Subcutaneous abdominal adipose tissue (tissue), 5 donors: Measurements from ENCODE around the gene BRIP1.
"Not testable (repeated sequence)": the region's sequence is repeated elsewhere in the genome, so short reads cannot be mapped to it uniquely, and the experiment has no call there.

Experiments used
- H3K27ac ChIP-seq: one replicate; pipeline ENCODE4 v1.7.0; 2013; ENCODE audit warnings: low read depth, mild to moderate bottlenecking, inconsistent platforms, low read length, moderate library complexity
- H3K27me3 ChIP-seq, 5 donors: one replicate each; pipeline ENCODE4 v1.7.0; 2013; ENCODE audit warnings: low read length in 5 of 5, inconsistent platforms in 1 of 5; ENCODE audit not compliant: control insufficient read depth in 5 of 5, insufficient read depth in 4 of 5
- H3K36me3 ChIP-seq, 5 donors: one replicate each; pipeline ENCODE4 v1.7.0; 2013; ENCODE audit warnings: low read length in 5 of 5; ENCODE audit not compliant: control insufficient read depth in 5 of 5, insufficient read depth in 5 of 5
- H3K4me1 ChIP-seq, 5 donors: one replicate each; pipeline ENCODE4 v1.7.0; 2013; ENCODE audit warnings: low read length in 5 of 5, mild to moderate bottlenecking in 3 of 5, moderate library complexity in 1 of 5; ENCODE audit not compliant: control insufficient read depth in 5 of 5, insufficient read depth in 5 of 5
- H3K4me3 ChIP-seq, 5 donors: one replicate each; pipeline ENCODE4 v1.7.0; 2013; ENCODE audit warnings: low read length in 5 of 5, low read depth in 1 of 5
- H3K9ac ChIP-seq, 5 donors: one replicate each; pipeline ENCODE4 v1.7.0; 2013; ENCODE audit warnings: low read length in 5 of 5, mild to moderate bottlenecking in 4 of 5, moderate library complexity in 3 of 5
- H3K9me3 ChIP-seq, 5 donors: one replicate each; pipeline ENCODE4 v1.7.0; 2013; ENCODE audit warnings: low read length in 5 of 5; ENCODE audit not compliant: control insufficient read depth in 5 of 5
- donor health status: healthy.
- donor health status: healthy.
- donor health status: healthy.
- donor health status: healthy.
- donor health status: healthy.

The BRIP1 gene

DNA sequence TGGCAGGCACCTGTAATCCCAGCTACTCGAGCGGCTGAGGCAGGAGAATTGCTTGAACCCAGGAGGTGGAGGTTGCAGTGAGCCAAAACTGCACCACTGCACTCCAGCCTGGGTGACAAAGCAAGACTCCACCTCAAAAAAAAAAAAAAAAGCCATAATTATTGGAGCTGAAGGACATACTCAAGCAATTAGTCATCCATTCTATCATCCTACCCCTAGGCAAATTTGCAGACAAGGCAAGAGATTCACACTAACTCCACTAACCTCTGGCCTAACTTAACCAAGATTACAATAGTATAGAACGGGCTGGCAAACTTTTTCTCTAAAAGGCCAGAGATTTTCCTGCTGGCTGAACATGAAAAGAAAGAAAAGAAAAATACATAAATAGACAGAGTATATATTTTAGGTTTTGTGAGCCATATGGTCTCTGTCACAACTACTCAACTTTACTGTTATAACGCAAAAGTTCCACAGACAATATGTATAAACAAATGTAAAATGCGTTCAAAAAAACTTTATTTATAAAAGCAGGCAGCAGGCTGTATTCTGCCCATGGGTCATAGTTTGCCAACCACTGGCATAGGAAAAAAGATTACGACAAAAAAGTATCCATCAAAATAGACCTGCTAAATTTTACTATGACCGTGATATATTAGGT lies 29.7 kb downstream of the BRIP1 start:
- no peaks in the 10 kb centered on the region for H3K4me1 ChIP-seq
- no peak overlapping the region for H3K27ac ChIP-seq
- no peaks in the 10 kb centered on the region for H3K36me3 ChIP-seq
- H3K4me3 ChIP-seq, result no peak overlapping the region
- H3K9me3 ChIP-seq, result no peaks in the 10 kb centered on the region
- no peaks in the 10 kb centered on the region for H3K27me3 ChIP-seq
- no peak overlapping the region for H3K9ac ChIP-seq

DNA sequence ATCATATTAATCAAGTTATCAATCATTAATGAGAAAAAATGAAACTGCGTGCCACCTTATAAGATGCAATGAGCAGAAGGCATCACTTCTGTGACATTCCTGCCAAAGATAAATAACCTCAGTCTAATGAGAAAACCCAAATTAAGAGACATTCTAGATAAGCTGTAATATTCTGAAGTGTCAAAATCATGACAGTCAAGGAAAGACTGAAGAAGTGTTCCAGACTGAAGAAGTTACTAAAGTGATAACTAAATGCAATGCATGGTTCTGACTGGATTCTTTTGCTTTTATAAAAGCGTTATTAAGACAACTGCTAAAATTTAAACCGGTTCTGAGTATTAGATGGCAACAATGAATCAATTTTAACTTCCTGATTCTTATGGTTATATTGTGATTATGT lies 30.9 kb downstream of the BRIP1 start:
- Histone ChIP-seq H3K4me1 (no peaks in the 10 kb centered on the region), H3K27ac (no peak overlapping the region), H3K9me3 (peaks cover 0 to 2% (median 0%) of the 10 kb centered on the region in 5 donors), H3K27me3 (no peaks in the 10 kb centered on the region), H3K4me3 (no peak overlapping the region), H3K36me3 (no peaks in the 10 kb centered on the region), H3K9ac (no peak overlapping the region)

DNA sequence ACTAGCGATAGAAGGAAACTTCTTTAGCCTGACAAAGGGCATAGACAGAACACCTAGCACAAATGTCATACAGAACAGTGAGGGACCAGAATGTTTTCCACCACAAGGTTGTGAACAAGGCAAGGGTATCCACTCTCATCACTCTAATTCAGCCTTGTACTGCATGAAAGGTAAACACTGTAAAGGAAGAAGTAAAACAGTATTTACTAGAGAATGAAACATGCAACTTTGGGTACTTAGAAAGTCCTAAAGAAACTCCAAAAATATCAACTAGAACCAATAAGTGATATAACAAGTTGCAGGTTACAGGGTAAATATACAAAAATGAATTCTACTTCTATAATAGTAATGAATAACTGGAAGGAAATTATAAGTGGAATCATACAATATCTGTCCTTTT lies 32.2 kb downstream of the BRIP1 start:
- no peaks in the 10 kb centered on the region for H3K27me3 ChIP-seq
- peaks cover 0 to 2% (median 0%) of the 10 kb centered on the region in 5 donors for H3K9me3 ChIP-seq
- H3K27ac ChIP-seq, result no peak overlapping the region
- no peak overlapping the region for H3K4me3 ChIP-seq
- H3K9ac ChIP-seq, result no peak overlapping the region
- no peaks in the 10 kb centered on the region for H3K4me1 ChIP-seq
- no peaks in the 10 kb centered on the region for H3K36me3 ChIP-seq

DNA sequence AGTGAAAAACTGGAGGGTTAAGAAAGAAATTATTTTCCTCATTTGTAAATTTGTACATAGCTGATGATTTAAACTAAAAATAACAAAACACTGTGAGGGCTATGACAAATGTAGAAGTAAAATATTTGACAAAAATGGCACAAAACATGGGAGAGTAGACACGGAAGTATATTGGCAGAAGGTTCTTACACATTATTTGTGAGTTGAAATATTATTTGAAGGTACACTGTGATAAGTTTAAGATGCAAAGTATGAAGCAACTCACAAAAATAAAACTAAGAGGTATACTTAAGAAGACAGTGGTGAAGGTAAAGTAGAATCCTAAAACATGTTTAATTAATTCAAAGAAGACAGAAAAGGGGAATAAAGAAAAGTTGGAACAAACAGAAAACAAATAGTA lies 34.6 kb downstream of the BRIP1 start:
- no peaks in the 10 kb centered on the region for H3K27me3 ChIP-seq
- H3K9ac ChIP-seq, result no peak overlapping the region
- no peak overlapping the region for H3K27ac ChIP-seq
- no peaks in the 10 kb centered on the region for H3K4me1 ChIP-seq
- peaks cover 0 to 2% (median 0%) of the 10 kb centered on the region in 5 donors for H3K9me3 ChIP-seq
- no peaks in the 10 kb centered on the region for H3K36me3 ChIP-seq
- no peak overlapping the region for H3K4me3 ChIP-seq

DNA sequence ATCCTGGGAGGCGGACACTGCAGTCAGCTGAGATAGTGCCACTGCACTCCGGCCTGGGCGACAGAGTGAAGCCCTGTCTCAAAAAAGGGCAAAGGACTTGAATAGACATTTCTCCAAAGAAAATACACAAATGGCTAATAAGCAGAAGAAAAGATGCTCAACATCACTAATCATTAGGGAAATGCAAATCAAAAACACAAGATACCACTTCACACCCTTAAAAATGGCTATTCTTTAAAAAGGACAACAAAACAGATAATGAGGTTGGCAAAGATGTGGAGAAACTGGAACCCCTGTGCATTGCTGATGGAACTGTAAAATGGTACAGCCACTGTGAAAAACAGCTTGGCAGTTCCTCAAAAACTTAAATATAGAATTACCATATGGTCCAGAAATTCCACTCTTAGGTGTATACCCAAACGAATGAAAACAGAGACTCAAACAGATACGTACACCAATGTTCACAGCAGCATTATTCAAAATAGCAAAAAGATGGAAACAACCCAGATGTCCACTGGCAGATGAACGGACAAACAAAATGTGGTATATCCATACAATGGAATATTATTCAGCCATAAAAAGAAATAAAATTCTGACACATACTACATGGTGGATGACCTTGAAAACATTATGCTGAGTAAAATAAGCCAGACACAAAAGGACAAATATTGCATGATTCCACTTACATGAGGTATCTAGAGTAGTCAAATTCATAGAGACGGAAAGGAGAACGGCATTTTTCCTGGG lies 35.5 kb downstream of the BRIP1 start:
- no peak overlapping the region for H3K4me3 ChIP-seq
- no peaks in the 10 kb centered on the region for H3K36me3 ChIP-seq
- peaks cover 0 to 2% (median 0%) of the 10 kb centered on the region in 5 donors for H3K9me3 ChIP-seq
- no peak overlapping the region for H3K9ac ChIP-seq
- H3K27ac ChIP-seq, result no peak overlapping the region
- no peaks in the 10 kb centered on the region for H3K27me3 ChIP-seq
- no peaks in the 10 kb centered on the region for H3K4me1 ChIP-seq

DNA sequence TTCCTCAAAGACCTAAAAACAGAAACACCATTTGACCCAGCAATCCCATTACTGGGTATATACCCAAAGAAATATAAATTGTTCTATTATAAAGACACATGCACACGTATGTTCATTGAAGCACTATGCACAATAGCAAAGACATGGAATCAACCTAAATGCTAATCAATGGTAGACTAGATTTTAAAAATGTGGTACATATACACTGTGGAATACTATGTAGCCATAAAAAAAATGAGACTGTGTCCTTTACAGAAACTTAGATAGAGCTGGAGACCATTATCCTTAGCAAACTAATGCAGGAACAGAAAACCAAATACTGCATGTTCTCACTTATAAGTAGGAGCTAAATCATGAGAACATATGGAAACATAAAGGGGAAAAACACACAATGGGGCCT lies 36.5 kb downstream of the BRIP1 start:
- not testable (repeated sequence) for H3K36me3 ChIP-seq, H3K9me3 ChIP-seq, H3K27me3 ChIP-seq, H3K4me3 ChIP-seq, H3K4me1 ChIP-seq, H3K9ac ChIP-seq, H3K27ac ChIP-seq

DNA sequence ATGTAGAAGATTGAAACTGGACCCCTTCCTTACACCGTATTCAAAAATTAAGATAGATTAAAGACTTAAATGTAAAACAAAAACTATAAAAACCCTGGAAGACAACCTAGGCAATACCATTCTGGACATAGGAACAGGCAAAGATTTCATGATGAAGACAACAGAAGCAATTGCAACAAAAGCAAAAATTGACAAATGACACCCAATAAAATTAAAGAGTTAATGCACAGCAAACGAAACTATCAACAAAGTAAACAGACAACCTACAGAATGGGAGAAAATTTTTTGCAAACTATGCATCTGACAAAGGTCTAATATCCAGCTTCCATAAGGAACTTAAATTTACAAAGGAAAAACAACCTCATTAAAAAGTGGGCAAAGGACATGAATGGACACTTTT lies 37.1 kb downstream of the BRIP1 start:
- not testable (repeated sequence) for H3K9ac ChIP-seq, H3K4me1 ChIP-seq, H3K36me3 ChIP-seq, H3K27ac ChIP-seq, H3K4me3 ChIP-seq, H3K27me3 ChIP-seq, H3K9me3 ChIP-seq

DNA sequence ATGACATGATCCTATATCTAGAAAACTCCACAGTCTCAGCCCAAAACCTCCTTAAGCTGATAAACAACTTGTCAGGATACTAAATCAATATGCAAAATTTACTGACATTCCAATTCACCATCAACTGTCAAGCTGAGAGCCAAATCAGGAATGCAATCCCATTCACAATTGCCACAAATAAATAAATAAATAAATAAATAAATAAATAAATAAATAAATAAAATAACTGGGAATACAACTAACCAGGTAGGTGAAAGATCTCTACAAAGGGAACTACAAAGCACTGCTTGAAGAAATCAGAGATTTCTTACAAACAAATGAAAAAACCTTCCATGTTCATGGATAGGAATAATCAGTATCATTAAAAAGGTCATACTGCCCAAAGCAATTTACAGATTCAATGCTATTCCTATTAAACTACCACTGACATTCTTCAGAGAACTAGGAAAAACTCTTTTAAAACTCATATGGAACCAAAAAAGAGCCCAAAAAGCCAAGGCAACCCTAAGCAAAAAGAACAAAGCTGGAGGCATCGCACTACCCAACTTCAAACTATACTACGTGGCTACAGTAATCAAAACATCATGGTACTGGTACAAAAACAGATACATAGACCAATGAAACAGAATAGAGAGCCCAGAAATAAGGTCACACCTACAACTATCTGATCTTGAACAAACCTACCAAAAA lies 37.7 kb downstream of the BRIP1 start:
- no peak overlapping the region for H3K4me3 ChIP-seq
- no peaks in the 10 kb centered on the region for H3K4me1 ChIP-seq
- H3K9me3 ChIP-seq, result peaks cover 0 to 2% (median 0%) of the 10 kb centered on the region in 5 donors
- no peaks in the 10 kb centered on the region for H3K36me3 ChIP-seq
- no peak overlapping the region for H3K27ac ChIP-seq
- H3K9ac ChIP-seq, result no peak overlapping the region
- H3K27me3 ChIP-seq, result no peaks in the 10 kb centered on the region

DNA sequence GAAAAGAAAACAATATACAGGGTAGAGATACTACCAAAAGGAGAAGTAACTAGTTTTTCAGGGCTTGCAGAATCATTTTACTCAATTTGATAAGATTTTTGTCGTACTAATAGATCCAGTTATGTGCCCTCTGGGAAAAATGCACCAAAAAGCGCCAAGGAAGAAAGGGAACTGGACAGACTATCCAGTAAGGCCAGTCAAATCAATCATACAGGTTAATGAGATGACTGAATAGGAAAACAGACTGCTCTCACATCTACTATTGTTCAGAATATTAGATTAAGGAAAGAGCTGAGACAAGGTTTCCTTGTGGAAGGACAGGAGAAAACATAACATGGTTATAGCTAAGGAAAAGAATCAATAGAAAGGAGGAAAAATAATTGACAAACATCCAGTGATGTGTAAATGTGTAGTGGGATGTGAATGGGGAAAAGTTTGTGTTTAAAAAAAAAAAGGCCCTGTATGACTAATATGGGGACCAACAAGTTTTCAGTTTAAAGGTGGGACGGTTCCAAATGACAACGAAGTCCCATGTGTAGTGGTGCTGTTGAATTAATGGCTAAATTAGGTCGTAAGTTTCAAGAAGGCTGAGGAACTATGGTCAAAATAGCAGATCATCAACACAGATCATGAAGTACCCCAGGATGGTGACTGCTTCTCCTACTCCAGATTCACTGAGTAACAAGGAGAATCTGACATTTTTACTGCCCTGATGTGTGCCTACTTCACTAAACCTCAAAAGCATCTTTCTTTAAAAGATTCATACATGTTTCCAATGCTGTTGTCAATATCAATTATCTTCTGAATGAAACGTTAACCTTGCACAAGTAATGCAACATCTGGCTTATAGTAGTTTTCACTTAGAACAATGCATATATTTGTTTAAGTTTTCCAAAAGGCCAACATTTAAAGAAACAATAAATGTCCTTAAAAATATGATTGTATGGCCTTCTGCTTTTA lies 40.7 kb downstream of the BRIP1 start:
- no peak overlapping the region for H3K4me3 ChIP-seq
- no peaks in the 10 kb centered on the region for H3K27me3 ChIP-seq
- no peak overlapping the region for H3K9ac ChIP-seq
- H3K4me1 ChIP-seq, result no peaks in the 10 kb centered on the region
- H3K36me3 ChIP-seq, result no peaks in the 10 kb centered on the region
- H3K27ac ChIP-seq, result no peak overlapping the region
- peaks cover 0 to 2% (median 0%) of the 10 kb centered on the region in 5 donors for H3K9me3 ChIP-seq
